Right lung (tissue), 5 donors: Measurements from ENCODE around the gene MROH2A. TPM values are rescaled to one million over a fixed set of nuclear protein-coding genes. Genes with fewer than 3 reads are reported as not detected.

Experiments used
- DNase-seq, 2 donors: peaks; one replicate each; pipeline ENCODE4 v3.0.0-alpha.2; 2013
- polyA plus RNA-seq, 5 donors: library from polyadenylated mRNA; unstranded; fragments of 120-200 nt; gene quantifications; one replicate each; pipeline versions ENCODE4 v1.2.1 to v1.2.3, GENCODE V29; 2013; ENCODE audit warnings: inconsistent platforms in 1 of 5, low replicate concordance in 1 of 5; ENCODE audit not compliant: insufficient read length in 5 of 5, insufficient read depth in 1 of 5

MROH2A gene
- polyA plus RNA-seq, 5 donors = 0.27 to 1.3 (median 0.55) TPM

DNA sequence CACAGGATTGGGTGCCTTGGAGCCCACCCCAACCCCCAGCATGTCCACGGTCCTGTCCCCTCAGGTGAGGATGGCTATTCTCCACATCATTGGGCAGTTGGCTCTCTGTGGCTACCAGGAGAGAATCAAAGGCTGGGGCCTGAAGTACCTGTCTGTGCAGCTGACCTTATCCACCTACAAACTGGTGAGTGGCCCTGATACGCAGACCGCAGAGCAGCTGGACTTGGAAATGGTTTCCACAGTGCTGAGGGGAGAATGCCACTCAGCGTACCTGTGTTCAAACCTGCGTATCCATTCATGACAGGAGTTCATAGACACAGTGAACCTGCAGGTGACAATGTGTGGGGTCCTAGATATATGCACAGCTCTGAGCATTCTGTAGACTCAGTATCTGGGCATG, 21.6 kb downstream of the MROH2A start:
- no peak for DNase-seq

DNA sequence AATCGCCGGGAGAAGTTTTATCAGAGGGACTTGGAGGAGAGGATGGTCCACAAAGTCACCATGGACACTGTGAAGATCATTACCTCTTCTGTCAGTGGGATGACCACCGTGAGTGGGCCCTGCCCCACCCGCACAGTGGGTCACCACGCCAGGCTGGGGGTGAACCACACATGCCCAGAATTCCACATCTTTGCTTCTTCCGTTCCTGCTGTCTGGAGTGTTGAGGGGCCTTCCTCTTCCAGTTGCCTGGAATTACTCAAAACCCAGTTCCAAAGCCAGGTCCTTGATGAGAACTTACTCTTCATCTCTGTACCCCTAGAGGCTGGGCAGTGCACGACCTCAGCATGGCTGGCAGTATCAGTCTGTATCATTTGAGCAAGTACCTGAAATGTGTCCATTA, 22.1 kb downstream of the MROH2A start:
- no peak for DNase-seq

DNA sequence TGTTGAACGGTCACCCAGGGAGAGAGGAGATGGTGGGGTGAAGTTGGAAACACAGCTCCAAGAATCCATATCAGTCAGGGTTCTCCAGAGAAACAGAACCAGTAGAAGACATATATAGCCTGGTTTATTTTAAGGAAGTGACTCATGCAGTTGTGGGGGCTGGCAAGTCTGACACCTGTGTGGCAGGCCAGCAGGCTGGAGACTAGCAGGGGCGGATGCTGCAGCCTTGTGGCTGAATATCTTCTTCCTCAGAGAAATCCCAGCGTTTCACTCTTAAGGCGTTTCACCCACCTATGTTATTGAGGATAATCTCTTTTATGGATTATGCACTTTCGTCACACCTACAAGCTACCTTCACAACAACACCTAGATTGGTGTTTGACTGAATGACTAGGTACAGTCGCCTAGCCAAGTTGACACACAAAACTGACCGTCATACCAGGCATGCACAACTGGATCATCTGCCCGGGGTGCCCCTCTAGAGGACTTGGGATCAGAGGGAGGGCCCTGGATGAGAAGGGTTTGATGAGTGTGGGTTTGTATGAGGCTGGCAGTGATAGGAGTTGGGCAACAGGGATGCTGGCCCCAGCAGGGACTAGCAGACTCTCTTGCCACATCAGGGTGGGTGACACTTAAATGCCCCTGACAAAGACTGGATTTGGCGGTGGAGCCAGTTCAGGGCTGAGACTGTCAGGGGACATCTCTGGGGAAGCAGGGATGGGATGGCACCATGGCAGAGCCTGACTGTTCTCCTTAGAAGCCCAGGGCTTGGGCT, 23.4 kb downstream of the MROH2A start:
- no peak for DNase-seq

DNA sequence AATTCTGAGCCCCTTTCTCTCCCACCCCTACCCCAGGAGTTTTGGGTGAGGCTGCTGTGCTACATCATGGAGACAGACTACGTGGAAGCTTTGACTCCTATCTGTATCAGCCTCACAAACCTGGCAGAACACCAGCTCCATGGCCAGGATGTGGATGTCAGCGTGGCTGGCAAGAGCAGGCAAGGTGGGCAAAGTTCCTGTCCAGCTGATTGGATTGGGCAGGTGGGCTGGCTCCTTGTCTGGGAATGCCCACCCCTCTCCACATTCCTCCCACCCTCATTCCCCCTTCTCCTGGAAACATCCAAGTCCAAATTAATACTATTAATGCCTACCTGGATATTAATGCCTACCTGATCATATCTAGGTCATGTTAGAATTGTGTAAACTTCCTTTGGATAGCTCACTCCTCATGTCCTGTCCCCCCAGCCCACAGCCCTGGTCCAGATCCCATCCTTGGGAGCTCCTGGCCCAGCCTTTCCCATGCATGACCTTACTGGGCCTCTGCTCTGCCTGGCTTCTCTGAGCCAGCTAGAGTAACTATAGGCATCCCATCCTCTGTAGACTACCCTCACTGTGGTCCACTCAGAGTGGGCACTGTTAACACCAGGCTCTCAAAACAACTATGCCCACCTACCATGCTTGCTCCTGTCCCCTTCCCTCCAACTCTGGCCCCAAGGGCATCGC, 24.1 kb downstream of the MROH2A start:
- no peak for DNase-seq

DNA sequence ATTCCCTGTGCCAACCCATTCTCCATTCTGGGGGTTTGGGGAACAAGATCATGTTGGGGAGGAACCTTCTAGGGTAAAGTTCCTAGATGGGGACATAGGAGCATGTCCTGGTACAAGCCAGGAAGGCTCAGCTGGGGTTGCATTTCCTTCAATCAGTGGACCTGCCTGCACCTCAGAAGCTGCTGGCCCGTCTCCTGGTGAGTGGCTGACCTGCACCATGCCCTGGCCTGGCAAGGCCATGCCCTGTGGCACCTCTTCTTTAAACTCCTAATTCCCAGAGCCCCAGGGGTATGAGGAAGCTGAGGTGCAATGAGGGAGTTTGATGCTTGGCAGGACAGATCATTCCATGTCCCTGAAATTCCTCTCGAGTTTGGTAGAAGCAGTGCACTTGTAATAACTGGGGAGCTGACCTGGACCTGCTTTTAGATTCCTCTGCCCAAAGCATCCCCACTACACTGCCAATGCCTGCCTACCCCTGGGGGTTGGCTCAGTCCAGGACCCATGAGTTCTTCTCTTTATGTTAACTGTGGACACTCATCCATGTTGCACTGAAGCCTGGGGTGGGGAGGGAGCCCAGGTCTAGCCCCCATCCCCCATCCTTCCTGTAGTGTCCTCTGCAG, 25.3 kb downstream of the MROH2A start:
- no peak for DNase-seq

DNA sequence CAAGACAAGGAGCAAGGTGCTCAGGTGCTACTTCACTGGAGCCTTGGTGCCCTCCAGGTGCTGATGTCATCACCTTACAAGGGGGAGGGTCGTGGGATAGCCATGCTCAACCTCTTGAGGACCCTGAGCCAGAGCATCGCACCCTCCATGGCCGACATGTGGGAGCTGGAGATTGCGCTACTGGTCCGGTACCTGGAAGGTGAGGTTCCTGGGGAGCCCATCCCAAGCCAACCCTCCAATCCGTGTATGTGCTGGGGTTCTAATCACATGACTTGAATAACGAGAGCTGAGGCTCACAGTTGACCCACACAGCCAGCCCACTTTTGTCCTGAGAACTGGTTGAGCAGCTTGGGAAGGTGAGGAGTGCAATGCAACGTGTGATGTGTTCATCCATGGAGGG, 25.9 kb downstream of the MROH2A start:
- no peak for DNase-seq

DNA sequence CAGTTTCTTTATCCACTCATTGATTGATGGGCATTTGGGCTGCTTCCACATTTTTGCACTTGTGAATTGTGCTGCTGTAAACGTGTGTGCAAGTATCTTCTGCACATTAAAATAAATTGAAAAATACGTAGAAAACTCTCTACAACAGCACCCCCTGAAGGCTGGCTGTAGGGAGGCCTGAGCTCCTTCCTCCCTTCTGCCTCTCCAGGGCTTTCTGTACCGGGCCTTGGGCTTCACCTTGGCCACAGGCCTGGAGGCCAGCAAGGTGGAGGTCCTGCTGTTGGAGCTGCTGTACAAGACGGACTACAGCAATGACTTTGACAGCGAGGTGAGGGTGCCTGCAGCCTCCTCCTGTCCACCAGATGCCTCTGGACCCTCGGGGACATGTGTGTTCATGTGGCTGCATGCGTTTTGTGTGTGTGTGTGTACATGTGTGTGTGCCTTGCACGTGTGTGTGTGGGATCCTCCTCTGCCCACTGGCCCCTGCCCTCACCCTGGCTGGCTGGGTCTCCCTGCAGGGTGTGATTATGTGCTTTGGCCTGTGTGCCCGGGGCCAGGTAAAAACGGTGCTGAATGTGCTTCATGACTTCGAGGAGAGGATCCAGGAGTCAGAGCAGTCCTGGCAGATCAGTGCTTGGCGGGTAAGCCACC, 29.2 kb downstream of the MROH2A start:
- DNase-seq = no peak

DNA sequence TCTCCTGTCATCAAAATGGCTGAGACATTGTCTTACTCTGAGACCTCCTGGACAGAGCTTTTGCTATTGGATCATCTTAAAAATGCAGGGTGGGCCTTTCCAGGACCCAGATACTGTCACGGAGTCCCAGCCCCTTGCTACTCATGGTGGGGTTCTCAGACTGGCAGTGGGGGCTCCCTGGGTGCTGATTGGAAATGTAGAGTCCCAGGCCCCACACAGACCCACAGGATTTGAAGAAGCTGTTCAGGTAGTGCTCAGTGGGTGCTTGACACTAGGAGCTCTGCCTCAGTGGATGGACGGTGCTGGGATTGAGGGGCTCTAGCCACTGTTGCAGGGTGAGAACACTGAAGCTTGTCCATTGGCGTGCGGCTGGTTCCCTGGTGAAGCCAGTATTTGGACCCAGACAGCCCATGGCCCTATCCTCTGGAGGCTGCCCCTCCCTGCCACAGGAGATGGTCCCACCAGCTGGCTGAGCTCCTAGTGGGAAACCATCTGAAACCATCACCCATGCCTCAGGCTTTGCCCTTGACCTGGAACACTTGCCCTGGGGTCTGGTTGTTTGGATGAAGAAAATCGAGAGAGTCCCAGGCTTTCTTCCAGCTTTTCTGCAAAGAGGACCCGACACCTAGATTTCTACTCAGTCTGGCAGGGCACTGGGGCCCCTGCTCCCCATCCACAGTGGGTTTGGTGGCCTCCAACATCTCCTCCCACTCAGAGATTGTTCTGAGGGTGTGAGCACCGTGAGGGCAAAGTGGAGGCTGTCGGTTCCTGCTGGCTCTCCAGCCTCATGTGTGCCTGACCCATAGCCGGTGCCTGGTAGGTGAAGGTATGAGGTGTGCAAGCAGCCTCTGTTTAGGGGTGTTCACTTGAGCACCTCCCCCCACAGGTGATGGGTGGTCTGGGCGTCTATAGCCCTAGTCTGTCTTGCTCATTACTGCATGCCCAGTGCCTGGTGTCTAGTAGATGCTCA, 30.1 kb downstream of the MROH2A start:
- DNase-seq = no peak

DNA sequence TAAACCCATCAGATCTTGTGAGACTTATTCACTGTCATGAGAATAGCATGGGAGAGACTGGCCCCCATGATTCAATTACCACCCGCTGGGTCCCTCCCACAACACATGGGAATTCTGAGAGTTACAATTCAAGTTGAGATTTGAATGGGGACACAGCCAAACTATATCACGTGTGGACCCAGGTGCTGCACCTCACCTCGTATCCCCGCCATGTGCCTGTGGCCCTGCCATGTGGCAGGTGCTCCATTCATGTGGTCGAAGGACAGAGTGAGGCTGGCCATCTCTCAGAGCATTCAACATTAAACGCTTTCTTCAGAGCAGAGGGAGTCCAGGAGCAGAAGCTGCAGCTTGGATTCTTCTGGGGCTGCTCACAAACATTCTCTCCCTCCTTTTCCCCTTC, 32.3 kb downstream of the MROH2A start:
- DNase-seq = no peak

DNA sequence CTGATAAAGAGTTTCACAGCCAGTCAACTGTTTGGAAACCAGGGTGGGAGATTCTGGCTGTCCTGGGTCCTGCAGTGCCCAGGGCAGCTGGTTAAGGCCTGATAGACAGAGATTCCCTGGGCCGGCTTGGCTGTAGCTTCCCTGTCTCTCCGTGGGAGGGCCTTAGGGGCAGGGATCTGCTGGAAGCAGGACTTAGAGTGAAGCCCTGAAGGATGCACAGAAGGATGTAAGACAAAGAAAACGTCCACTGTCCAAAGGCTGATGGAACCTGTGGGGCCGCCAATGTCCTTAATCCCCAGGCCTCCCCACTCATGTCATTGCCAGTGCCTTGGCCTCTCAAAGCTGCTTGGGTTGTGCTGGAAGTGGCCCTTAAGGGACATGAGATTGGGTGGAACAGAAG, 33.0 kb downstream of the MROH2A start:
- no peak for DNase-seq

DNA sequence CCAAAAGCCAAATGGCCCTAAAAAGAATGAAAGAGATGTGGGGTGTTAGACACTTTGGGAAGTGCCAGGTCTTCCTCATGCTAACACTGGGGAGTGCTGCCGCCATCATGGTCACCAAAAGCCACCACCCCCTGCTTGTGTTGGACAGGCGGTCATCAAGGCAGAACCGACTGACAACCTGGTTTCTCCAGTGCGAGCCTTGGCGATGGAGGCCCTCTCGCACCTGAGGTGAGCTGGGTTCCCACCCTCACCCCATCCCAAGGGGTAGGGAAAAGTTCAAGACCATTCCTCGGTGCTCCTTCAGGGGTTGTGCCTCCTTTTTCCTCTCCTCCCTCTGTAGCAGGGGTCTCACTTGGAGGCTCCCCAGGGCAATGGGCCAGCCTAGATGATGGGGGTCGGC, 33.6 kb downstream of the MROH2A start:
- no peak for DNase-seq

DNA sequence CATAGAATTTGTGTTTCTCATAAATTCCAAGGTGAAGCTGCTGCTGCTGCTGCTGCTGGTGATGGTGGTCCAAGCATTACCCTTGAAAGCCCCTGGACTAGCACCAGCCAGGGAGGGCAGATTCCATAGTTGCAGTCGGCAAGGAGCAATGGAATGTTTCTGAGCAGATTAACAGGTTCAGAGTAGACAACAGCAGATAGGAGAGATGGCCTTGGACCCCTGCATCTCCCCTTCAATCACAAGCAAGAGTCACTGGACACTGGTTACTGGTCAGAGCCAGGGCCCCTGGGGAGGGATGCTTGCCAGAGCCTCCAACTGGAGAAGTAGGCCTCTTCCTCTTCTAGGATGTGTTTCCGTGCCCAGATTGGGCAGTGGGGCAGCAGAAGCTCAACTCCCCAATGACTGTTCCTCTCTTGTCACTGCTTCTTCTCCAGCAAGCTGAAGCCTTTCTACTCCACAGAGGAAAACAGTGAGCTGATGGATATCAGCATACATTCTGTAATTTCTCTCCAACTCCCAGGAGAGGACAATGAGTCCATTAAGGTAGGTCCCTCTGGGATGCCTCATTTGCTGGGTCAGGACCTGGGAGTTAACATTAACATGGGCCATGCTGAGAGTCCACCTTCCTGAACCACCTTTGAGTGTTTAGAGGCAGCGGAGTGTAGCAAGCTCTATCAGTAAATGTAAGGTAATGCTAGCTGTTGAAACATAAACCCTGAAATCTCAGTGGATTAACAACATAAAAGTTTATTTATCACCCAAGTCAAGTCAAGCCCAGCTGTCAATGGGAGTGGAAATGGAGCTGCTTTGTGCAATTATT, 35.3 kb downstream of the MROH2A start:
- no peak for DNase-seq

DNA sequence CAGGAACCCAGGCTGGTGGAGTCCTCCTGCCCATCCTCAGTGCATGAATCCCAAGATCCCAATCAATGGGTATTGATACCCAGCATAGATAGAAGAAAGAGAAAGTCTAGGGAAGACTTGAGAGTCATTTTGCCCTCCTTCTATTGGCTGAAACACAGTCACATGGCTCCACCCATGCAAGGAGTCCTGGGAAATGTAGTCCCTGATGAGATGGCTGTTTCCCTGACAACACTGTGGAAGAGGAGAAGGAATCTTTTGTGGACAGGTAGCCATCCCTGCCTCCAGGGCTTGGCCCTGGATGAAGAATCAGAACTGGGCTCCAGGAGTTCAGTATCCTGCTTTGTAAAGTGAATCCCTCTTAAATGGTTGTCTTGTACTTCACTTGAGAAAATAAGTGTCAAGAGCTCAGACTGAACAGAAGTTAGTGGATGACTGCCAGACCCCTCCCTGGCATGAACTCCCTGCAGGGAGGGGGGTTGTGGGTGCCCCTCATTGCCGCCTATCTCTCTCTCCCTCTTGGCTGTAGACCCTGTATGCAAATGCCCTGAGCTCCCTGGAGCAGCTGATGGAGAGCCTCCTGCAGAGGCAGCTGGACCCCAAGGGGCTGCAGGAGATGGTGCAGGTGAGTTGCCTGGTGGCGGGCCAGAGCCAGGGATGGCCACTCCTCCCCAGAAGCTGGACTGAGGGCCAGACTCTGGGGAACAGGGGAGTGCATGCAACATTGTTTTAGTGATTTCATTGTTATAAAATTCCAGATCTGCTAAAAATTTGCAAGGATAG, 36.1 kb downstream of the MROH2A start:
- no peak for DNase-seq

DNA sequence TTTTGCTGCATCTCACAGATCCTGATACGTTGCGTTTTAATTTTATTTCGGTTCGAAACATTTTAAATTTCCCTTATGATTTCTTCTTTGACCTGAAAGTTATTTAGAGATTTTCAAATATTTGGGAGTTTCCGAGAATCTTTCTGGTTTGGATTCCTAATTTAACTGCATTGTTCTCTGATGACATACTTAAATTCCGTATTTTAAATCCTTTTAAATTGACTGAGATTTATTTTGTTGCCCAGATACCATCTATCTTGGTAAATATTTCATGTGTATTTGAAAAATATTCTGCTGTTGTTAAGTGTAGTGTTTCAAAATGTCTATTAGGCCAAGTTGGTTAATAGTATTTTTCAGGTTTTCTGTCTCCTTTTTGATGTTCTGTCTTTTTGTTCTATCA, 37.7 kb downstream of the MROH2A start:
- DNase-seq = no peak

DNA sequence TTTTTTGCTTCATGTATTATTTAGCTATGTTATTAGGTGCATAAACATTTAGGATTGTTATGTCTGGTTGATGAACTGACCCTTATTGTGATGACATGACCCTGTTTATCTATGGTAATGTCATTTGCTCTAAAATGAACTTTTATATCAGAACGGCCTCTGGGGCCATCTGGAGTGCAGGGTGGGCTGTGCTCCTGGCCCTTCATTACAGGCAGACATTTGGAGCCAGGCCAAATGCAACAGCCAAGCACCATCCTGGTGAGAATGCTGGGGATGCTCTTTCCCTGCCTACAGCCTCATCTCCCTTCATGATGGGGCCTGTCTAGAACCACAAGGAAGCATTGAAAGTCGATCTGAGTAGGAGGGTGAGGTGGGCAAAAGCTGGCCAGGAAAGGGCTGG, 38.2 kb downstream of the MROH2A start:
- DNase-seq = no peak

DNA sequence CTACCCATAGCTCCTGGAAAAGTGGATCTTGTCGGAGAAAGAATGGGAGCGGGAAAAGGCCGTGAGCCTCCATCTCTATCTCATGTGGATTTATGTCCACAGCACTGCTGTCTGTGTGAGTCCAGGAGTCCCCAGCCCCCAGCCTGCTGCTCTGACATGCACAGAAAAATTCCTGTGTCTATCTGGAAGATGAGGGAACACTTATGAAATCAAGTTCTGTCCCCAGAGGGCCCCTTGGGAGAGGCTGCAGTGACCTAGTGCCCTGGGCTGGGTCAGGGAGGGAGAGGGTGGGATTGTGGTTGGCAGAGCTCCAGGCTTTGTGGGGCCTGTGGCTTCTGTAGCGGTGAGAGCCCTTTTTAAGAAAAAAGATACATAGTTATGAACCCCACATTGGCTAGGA, 38.6 kb downstream of the MROH2A start:
- DNase-seq = no peak

DNA sequence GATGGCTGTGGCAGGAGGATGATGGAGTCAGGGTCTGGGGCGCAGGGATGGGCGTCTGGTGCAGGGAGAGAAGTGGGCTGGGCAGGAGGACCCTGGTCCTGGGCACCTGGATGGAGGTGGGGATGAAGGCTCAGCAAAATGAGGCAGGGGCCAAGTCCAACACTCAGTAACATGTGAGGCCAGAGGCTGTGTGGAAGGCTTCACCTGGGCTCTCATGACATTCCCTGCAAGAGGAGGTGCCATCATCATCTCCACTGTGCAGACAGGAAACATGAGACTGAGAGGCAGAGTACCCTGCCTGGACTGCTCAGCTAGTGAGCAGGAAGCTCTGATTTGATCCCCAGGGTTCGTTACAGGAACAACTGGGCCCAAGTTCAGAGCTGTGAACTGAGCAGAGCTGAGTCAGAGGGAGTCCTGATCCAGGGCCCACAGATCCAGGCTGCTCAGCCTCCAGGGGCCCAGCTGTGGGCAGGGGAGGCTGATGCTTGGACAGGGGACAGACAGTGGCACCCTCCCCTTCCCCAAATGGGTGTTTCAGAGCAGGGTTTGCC, 39.3 kb downstream of the MROH2A start:
- DNase-seq = no peak

DNA sequence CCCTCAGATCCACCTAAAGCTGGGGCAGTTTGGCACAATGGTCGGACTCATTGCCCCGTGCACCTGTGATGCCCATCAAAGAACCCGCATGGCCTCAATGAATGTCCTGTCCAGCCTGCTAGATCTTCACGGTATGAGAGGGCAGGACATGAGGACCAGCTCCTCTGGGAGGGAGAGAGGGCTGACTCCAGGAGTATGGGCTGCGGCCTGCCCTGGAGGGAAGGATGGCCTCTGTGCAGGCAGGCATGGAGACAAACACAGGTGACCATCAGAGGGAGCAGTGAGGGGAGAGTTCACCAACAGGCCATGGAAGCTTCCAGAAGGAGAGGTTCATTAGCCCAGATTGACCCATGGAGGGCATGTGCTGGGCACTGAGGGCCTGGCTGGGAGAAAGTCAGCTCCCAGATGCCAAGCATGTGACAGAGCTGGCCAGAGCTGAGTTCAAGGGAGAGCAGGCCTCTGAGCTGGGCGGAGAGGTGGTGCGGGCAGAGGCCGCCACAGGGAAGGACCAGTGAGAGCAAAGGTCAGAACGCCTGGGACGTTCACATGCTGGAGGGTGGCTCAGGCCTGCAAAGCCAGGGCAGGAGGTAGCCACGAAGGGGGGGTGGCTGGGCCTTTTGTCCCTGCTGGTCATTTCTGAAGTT, 40.0 kb downstream of the MROH2A start:
- DNase-seq = no peak
